Caco-2 (cell line): ENCODE data around the gene PTPRG. TPM values are rescaled to one million over a fixed set of nuclear protein-coding genes. Genes with fewer than 3 reads are reported as not detected.

Experiments used
- BruUV-seq: library from RNA; stranded (reverse); fragments of 400-500 nt; replicated peaks from 2 replicates; lab custom pipeline; 2021; lab: Mats Ljungman, UMichigan
- CTCF ChIA-PET: fragments of 300-600 bp; sonication (Branson Sonifier 250); formaldehyde crosslinking; loops from one replicate; lab custom pipeline; 2022; ENCODE audit warnings: antibody characterized with exemption; lab: Charles Lee
- POLR2A ChIA-PET: fragments of 300-600 bp; sonication (Branson Sonifier 250); formaldehyde crosslinking; loops from one replicate; lab custom pipeline; 2022; ENCODE audit warnings: antibody characterized with exemption; lab: Charles Lee
- DNase-seq, 2 experiments: peaks; one replicate each; pipeline versions ENCODE4 v3.0.0 to v3.0.0-alpha.2; 2020 to 2022
- H3K27me3 ChIP-seq: replicated peaks from 2 replicates; pipeline ENCODE4 v1.6.0; 2011; ENCODE audit warnings: low read length; ENCODE audit not compliant: control insufficient read depth, insufficient read depth
- H3K36me3 ChIP-seq: 2 replicates; pipeline ENCODE4 v1.5.1; 2011; ENCODE audit warnings: low read length; ENCODE audit not compliant: control insufficient read depth, insufficient read depth
- H3K4me1 ChIP-seq: fragments of 250-450 bp; sonication (Bioruptor Pico); 2 replicates; pipeline ENCODE4 v1.5.1; 2020; ENCODE audit warnings: mild to moderate bottlenecking
- H3K4me3 ChIP-seq: 2 replicates; pipeline ENCODE4 v1.5.1; 2011; ENCODE audit warnings: low read depth, mild to moderate bottlenecking, control low read depth, low read length
- H3K9me3 ChIP-seq: fragments of 250-450 bp; sonication (Bioruptor Pico); 2 replicates; pipeline ENCODE4 v1.5.1; 2020; ENCODE audit warnings: mild to moderate bottlenecking, moderate library complexity
- H3K27ac Mint-ChIP-seq: one replicate; pipeline ENCODE4 v1.8.0; 2022; ENCODE audit warnings: mixed read lengths; ENCODE audit not compliant: unreplicated experiment
- H3K27me3 Mint-ChIP-seq: one replicate; pipeline ENCODE4 v1.8.0; 2022; ENCODE audit warnings: mixed read lengths; ENCODE audit not compliant: insufficient read depth, unreplicated experiment
- H3K36me3 Mint-ChIP-seq: one replicate; pipeline ENCODE4 v1.8.0; 2022; ENCODE audit warnings: mild to moderate bottlenecking, mixed read lengths; ENCODE audit not compliant: insufficient read depth, unreplicated experiment
- H3K4me1 Mint-ChIP-seq: one replicate; pipeline ENCODE4 v1.8.0; 2022; ENCODE audit warnings: low read depth, mixed read lengths; ENCODE audit not compliant: unreplicated experiment
- H3K4me3 Mint-ChIP-seq: one replicate; pipeline ENCODE4 v1.8.0; 2022; ENCODE audit warnings: mild to moderate bottlenecking, moderate library complexity, mixed read lengths; ENCODE audit not compliant: unreplicated experiment
- H3K9me3 Mint-ChIP-seq: one replicate; pipeline ENCODE4 v1.8.0; 2022; ENCODE audit warnings: mixed read lengths; ENCODE audit not compliant: unreplicated experiment
- CTCF ChIP-seq, 2 experiments: fragments of 200-600 bp in 1 of 2; IDR thresholded peaks; 1 replicate in 1 of 2; 2 replicates in 1 of 2; pipeline versions ENCODE4 v1.5.1 to v1.8.0; 2011 to 2022; ENCODE audit warnings: antibody characterized with exemption in 1 of 2, control low read depth in 1 of 2, inconsistent platforms in 1 of 2, low read depth in 1 of 2, low read length in 1 of 2, mild to moderate bottlenecking in 1 of 2, moderate library complexity in 1 of 2; ENCODE audit not compliant: insufficient read depth in 1 of 2, severe bottlenecking in 1 of 2, unreplicated experiment in 1 of 2
- intact Hi-C: fragments of 100-400 bp; cut with micrococcal nuclease; formaldehyde crosslinking; loops from one replicate; pipeline ENCODE4 v1.10.0; 2022; ENCODE audit not compliant: unreplicated experiment
- total RNA-seq: library from RNA; stranded (reverse); gene quantifications from 2 replicates; pipeline ENCODE4 v1.2.3, GENCODE V29; 2022

PTPRG gene
- total RNA-seq, 1 experiment from 2014 or later: 46.4 TPM

- Histone ChIP-seq H3K36me3 (no peaks in the 10 kb centered on the region; the same call in 1 of the 2 replicates), H3K4me1 (no peaks in the 10 kb centered on the region), H3K27me3 (no peaks in the 10 kb centered on the region), H3K9me3 (no peaks in the 10 kb centered on the region), H3K4me3 (no peak overlapping the region)
- no peak overlapping the region for H3K27ac Mint-ChIP-seq
- no TSS peak for BruUV-seq
- no peak for TF ChIP-seq CTCF (IDR thresholded peaks at IDR 0.05; ENCODE audit: insufficient read depth in 1 of 2, low read depth in 1 of 2, low read length in 1 of 2, severe bottlenecking in 1 of 2, unreplicated experiment in 1 of 2)
- H3K4me1 Mint-ChIP-seq: peaks cover 6% of the 10 kb centered on the region
- H3K36me3 Mint-ChIP-seq: no peaks in the 10 kb centered on the region
- no peaks in the 10 kb centered on the region for H3K27me3 Mint-ChIP-seq
- ChIA-PET CTCF (no interaction called here), POLR2A (no interaction called here)
- no peak for DNase-seq
- intact Hi-C loops: no loop called here
- no peaks in the 10 kb centered on the region for H3K9me3 Mint-ChIP-seq
- no peak overlapping the region for H3K4me3 Mint-ChIP-seq
Measured at GRCh38 chr3:61945657-61946056, 384.3 kb downstream of the PTPRG start.

DNA sequence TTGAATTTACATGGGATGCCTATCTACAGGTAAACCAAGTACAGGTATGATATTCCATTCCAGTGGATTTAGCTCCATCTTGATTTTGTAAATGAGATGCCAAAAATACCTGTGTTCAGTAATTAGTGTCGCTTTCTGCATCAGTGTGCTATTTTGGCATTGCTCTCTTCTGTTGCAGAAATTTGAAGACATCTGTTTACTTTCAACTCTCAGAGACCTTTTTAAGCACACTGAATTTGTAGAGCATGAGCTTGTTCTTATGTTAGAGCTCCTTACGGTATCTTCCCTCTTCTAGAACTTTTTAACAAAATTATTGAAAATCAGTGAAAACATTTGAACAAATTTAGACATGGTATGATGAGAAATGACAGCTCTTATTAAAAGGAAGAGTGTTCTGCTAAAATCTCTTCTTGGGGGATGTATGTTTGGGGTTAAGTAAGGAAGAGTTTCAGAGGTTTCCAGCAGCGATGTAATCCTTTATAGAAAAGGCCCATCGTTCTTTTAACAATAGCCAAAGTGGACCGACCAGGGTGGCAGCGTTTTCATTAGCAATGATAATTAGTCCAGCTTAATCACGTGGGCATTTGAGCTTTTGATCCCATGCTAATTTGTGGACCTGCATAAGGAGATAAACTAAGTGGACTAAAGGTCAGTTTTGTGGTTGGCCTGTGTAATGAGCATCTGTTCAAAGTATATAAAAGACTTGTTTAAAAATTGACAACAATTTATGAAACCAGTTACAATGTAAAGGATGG lies 385.4 kb downstream of the PTPRG start:
- POLR2A ChIA-PET: no interaction called here
- no TSS peak for BruUV-seq

GRCh38 chr3:61947456-61947855 lies 386.1 kb downstream of the PTPRG start:
- POLR2A ChIA-PET: no interaction called here
- Mint-ChIP-seq H3K4me3 (no peak overlapping the region), H3K9me3 (no peaks in the 10 kb centered on the region), H3K27ac (no peak overlapping the region), H3K27me3 (no peaks in the 10 kb centered on the region), H3K36me3 (no peaks in the 10 kb centered on the region), H3K4me1 (peaks cover 6% of the 10 kb centered on the region)
- H3K9me3 ChIP-seq: no peaks in the 10 kb centered on the region
- no peaks in the 10 kb centered on the region for H3K27me3 ChIP-seq
- no peak for DNase-seq
- H3K4me1 ChIP-seq: no peaks in the 10 kb centered on the region
- TF ChIP-seq CTCF (IDR thresholded peaks at IDR 0.05; ENCODE audit: insufficient read depth in 1 of 2, low read depth in 1 of 2, low read length in 1 of 2, severe bottlenecking in 1 of 2, unreplicated experiment in 1 of 2): no peak
- CTCF ChIA-PET: no interaction called here
- BruUV-seq: no TSS peak
- H3K4me3 ChIP-seq: no peak overlapping the region
- intact Hi-C loops: no loop called here
- H3K36me3 ChIP-seq: no peaks in the 10 kb centered on the region

More for the DNA sequence above, 385.4 kb downstream of the PTPRG start:
- Mint-ChIP-seq H3K36me3 (no peaks in the 10 kb centered on the region), H3K4me1 (peaks cover 6% of the 10 kb centered on the region), H3K9me3 (no peaks in the 10 kb centered on the region), H3K27me3 (no peaks in the 10 kb centered on the region), H3K4me3 (no peak overlapping the region), H3K27ac (no peak overlapping the region)
- Histone ChIP-seq H3K27me3 (no peaks in the 10 kb centered on the region), H3K9me3 (no peaks in the 10 kb centered on the region), H3K4me1 (no peaks in the 10 kb centered on the region), H3K4me3 (no peak overlapping the region), H3K36me3 (no peaks in the 10 kb centered on the region)
- TF ChIP-seq CTCF (IDR thresholded peaks at IDR 0.05; ENCODE audit: insufficient read depth in 1 of 2, low read depth in 1 of 2, low read length in 1 of 2, severe bottlenecking in 1 of 2, unreplicated experiment in 1 of 2): no peak
- CTCF ChIA-PET: no interaction called here
- intact Hi-C loops: no loop called here
- no peak for DNase-seq
